ENCODE data around the gene B4GALNT3. TPM values are rescaled to one million over a fixed set of nuclear protein-coding genes. Genes with fewer than 3 reads are reported as not detected.

Gene B4GALNT3
- total and polyA plus RNA-seq, 3 donors from 2014 or later, result 16.7 to 34.6 (median 24.3) TPM

DNA sequence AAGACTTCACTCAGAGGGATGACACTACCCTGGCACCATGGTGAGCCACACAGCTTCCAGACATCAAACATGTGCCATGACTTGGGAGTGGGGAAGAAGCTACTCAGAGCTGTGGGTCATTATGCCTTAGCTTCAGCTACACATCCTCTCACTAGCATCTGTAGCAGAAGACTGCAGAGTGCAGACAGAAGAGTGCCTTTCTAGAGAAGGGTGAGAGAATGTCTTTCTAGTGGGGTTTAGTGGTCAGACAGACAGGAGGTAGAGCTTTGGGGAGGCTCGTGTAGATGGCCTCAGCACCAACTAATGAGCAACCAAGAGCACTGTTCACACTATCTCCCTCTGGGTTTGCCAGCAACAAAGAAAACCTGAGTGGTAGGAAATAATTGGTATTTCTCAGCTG lies 4.9 kb upstream of the B4GALNT3 start:
- DNase-seq, result no peak
- Histone ChIP-seq H3K4me3 (no peak overlapping the region), H3K27me3 (no peaks in the 10 kb centered on the region), H3K27ac (no peak overlapping the region), H3K4me1 (no peaks in the 10 kb centered on the region), H3K9me3 (no peaks in the 10 kb centered on the region), H3K36me3 (ENCODE audit: low read depth, missing control alignments) (no peaks in the 10 kb centered on the region)
- TF ChIP-seq POLR2A (IDR thresholded peaks at IDR 0.05), result no peak
- TF ChIP-seq, protein P1, sequence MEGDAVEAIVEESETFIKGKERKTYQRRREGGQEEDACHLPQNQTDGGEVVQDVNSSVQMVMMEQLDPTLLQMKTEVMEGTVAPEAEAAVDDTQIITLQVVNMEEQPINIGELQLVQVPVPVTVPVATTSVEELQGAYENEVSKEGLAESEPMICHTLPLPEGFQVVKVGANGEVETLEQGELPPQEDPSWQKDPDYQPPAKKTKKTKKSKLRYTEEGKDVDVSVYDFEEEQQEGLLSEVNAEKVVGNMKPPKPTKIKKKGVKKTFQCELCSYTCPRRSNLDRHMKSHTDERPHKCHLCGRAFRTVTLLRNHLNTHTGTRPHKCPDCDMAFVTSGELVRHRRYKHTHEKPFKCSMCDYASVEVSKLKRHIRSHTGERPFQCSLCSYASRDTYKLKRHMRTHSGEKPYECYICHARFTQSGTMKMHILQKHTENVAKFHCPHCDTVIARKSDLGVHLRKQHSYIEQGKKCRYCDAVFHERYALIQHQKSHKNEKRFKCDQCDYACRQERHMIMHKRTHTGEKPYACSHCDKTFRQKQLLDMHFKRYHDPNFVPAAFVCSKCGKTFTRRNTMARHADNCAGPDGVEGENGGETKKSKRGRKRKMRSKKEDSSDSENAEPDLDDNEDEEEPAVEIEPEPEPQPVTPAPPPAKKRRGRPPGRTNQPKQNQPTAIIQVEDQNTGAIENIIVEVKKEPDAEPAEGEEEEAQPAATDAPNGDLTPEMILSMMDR (IDR thresholded peaks at IDR 0.05), result no peak
- WGBS, 2 donors, result 73 to 75% methylated on average over 1 of the region's 1 CpG
- intact Hi-C loops (cut with DNase I; ENCODE audit: low total_unique reads), result loop anchor here (5.0 kb wide), 1 partner anchor 92 kb away; no protein-coding TSS in a partner anchor

DNA sequence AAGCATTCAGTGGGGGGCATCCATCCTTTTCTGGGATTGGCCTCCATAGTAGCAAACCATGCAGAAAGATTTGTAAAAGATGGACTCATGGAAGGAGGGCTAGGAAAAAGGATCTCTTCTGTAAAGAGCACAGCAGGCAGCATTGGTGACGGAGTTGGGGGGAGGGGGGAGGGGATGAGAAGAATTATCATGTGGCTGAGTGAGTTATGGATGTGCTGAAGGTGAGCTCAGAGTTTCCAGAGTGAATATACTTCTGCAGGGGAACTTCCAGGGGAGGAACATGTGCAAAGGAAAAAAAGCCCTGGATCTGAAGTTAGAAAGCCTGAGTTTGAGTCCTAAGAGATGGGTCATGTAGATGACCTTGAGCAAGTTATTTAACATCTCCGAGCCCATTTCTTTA lies 3.9 kb upstream of the B4GALNT3 start:
- TF ChIP-seq, protein P1 (IDR thresholded peaks at IDR 0.05), result no peak
- TF ChIP-seq POLR2A (IDR thresholded peaks at IDR 0.05), result no peak
- DNase-seq, result no peak
- Histone ChIP-seq H3K4me1 (no peaks in the 10 kb centered on the region), H3K36me3 (ENCODE audit: low read depth, missing control alignments) (no peaks in the 10 kb centered on the region), H3K9me3 (no peaks in the 10 kb centered on the region), H3K27me3 (no peaks in the 10 kb centered on the region), H3K4me3 (no peak overlapping the region), H3K27ac (no peak overlapping the region)
- intact Hi-C loops (cut with DNase I; ENCODE audit: low total_unique reads), result no loop called here
- WGBS, 2 donors, result 57 to 64% methylated on average over 2 of the region's 2 CpGs

DNA sequence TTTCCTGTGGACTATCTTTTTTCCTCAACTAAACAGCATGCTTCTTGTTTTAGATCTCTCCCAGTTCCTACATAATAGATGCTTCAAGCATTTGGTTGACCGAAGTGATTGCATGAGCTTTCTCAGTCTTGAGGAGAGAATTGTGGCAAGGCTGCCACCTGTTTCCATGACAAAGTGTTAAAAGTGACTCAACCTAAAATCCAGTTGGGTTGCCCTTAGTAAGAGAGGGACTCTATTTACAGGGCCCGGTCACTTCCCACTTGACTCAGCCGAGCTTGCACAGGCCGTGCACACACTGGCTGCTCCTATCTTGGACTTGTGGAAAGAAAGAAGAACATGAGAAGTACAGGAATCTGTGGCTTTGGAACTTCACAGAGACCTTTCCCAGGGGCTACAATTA lies 2.1 kb upstream of the B4GALNT3 start:
- no peaks in the 10 kb centered on the region for H3K9me3 ChIP-seq
- H3K27ac ChIP-seq, result no peak overlapping the region
- no peaks in the 10 kb centered on the region for H3K36me3 ChIP-seq (ENCODE audit: low read depth, missing control alignments)
- no peak for TF ChIP-seq POLR2A (IDR thresholded peaks at IDR 0.05)
- TF ChIP-seq, protein P1 (IDR thresholded peaks at IDR 0.05), result no peak
- no peaks in the 10 kb centered on the region for H3K4me1 ChIP-seq
- H3K4me3 ChIP-seq, result no peak overlapping the region
- 90 to 91% methylated on average over 4 of the region's 4 CpGs for WGBS, 2 donors
- H3K27me3 ChIP-seq, result no peaks in the 10 kb centered on the region
- DNase-seq, result no peak
- intact Hi-C loops (cut with DNase I; ENCODE audit: low total_unique reads), result no loop called here

DNA sequence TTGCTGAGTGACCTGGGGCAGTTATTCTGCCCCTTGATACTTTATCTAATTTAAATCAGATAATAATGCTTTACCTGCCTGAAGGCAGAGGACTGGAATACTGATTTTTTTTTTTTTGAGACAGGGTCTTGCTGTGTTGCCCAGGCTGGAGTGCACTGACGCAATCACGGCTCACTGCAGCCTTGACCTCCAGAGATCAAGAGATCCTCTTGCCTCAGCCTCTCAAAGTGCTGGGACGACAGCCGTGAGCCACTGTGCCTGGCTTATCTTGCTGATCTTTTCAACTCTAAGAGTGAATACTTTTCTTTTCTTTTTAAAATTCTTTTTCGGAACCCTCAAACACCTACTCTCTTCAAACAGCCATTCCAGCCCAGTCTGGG lies 699 bp upstream of the B4GALNT3 start:
- Histone ChIP-seq H3K4me3 (peak overlapping the region; percentile 41 to 54), H3K9me3 (no peaks in the 10 kb centered on the region), H3K27me3 (no peaks in the 10 kb centered on the region), H3K4me1 (no peaks in the 10 kb centered on the region), H3K27ac (no peak overlapping the region), H3K36me3 (ENCODE audit: low read depth, missing control alignments) (no peaks in the 10 kb centered on the region)
- intact Hi-C loops (cut with DNase I; ENCODE audit: low total_unique reads), result no loop called here
- DNase-seq, result no peak
- TF ChIP-seq, protein P1 (IDR thresholded peaks at IDR 0.05), result no peak
- no peak for TF ChIP-seq POLR2A (IDR thresholded peaks at IDR 0.05)
- WGBS, 2 donors, result 25 to 33% methylated on average over 5 of the region's 5 CpGs
